G401 (cell line): ENCODE results near the gene KDM4F. TPM values are rescaled to one million over a fixed set of nuclear protein-coding genes. Genes with fewer than 3 reads are reported as not detected.

Experiments used
- DNase-seq: peaks from one replicate; pipeline ENCODE4 v3.0.0-alpha.2; 2015; ENCODE audit warnings: low spot score
- in situ Hi-C: cut with HindIII; loops from 2 replicates; pipeline ENCODE4 v1.10.0; 2016; ENCODE audit warnings: low sequenced_read_pairs, mixed read lengths
- total RNA-seq: library from RNA; depleted of rRNA; stranded (reverse); fragments of >200 nt; shearing (Covaris generic); gene quantifications from 2 replicates; pipeline ENCODE4 v1.2.3, GENCODE V29; 2014

The KDM4F gene
- total RNA-seq, 1 experiment from 2014 or later: not detected

DNA sequence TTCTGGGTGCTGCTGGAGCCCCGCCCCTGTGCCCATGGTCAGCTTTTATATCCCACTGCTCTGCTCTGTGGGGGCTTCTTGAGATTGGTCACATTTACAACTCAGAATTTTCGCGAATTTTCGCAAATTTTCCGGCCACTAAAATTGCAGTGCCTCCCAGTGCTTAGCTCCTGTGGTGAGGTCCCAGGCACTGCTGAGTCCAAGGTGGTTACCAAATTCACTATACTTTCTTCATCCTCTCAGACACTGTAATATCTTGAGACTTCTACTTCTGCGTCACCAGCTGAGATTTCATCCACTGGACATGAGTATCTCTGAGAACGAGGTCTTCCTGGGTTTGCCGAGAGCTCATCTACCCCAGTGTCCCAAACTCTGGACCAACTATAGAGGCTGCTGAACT is 8.7 kb downstream of the KDM4F start:
- DNase-seq: no peak
- in situ Hi-C loops: no loop called here

GRCh38 chr11:95058621-95059020 is 9.4 kb downstream of the KDM4F start:
- no peak for DNase-seq
- in situ Hi-C loops: no loop called here

- DNase-seq: no peak
- in situ Hi-C loops: no loop called here
Observed at GRCh38 chr11:95059046-95059445, 9.8 kb downstream of the KDM4F start.

DNA sequence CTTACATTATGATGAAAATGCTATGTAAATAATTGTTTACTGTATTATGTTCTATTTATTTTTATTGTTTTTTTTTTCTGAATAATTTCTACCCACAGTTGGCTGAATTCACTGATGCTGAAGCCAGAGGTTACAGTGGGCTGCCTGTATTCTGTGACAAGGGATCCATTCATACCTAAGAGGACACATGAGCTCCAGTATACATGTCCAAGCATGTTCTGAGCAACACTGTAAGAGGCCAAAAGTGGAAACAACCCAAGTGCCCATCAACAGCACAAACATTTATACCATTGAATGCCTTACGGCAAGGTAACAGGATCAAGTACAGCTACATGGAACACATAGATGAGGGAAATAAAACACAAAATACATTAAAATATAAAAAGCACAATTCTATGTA is 16.1 kb downstream of the KDM4F start:
- no peak for DNase-seq
- in situ Hi-C loops: no loop called here

DNA sequence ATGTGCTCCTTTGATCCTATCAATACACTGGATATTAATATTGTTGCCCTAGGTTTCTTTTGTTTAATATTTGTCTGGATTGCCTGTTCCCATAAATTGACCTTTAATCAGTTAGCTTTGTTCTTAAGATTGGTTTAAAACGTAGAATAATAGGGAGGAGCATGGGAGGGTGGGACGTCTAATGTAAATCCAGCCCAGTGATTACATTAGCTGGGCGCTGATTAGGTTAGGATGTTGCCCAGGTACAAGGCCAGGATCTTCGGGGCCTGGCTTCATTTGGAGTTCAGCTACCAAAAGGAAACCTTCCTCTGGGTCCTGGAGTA is 17.5 kb downstream of the KDM4F start, which contains the start of gene SRSF8:
Gene SRSF8, plus strand, starts transcription at position 204 of the 323 bp plus-strand sequence. CDS start 308 bp downstream, outside the sequence.
- in situ Hi-C loops: no loop called here
- no peak for DNase-seq

- peak; percentile 76 for DNase-seq
- in situ Hi-C loops: no loop called here
Observed at GRCh38 chr11:95067039-95067840, 18.0 kb downstream of the KDM4F start.

GRCh38 chr11:95067841-95068219 is 18.6 kb downstream of the KDM4F start:
- in situ Hi-C loops: no loop called here
- no peak for DNase-seq

- in situ Hi-C loops: no loop called here
- DNase-seq: peak; percentile 97
Observed at GRCh38 chr11:95068549-95068948, 19.3 kb downstream of the KDM4F start.

- in situ Hi-C loops: no loop called here
- DNase-seq: no peak
Observed at GRCh38 chr11:95070471-95070870, 21.2 kb downstream of the KDM4F start.

GRCh38 chr11:95072948-95073347 is 23.7 kb downstream of the KDM4F start:
- in situ Hi-C loops: no loop called here
- DNase-seq: no peak

DNA sequence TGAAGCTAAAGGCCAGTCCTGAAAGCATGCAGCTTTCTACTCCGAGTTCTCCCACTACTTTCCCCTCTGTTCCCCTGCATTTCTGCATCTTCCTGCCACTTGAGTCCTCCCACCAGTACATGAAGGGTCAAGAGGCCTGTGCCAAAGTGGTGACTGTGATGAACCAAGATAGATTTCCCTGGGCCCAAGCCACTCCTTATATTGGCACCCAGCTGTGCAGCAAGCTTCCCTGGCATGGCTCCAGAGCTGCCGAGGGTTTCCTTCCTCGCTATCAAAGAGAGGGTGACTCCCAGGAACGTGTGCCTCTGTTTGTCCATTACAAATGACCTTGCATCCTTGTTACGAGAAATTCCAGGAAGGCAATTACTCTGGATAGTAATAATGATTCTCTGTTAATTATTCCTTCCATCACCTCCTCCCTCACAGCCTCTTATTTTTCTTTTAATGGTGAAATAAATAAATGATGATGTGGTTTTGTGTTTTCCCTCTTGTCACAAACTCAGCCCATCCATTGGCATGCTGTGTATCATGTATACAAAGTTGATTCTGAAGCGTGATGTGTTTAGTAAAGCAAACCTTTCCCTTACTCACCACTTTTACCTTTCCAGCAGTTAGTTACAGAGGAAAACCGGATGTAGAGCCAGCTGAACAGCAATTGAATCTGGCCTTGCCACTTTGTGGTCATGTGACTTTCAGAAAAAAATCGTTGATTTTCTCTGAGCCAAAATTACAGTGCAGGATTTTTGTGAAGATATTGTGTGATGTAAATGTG is 25.8 kb downstream of the KDM4F start:
- no peak for DNase-seq
- in situ Hi-C loops: no loop called here

- DNase-seq: no peak
- in situ Hi-C loops: no loop called here
Observed at GRCh38 chr11:95076416-95076815, 27.2 kb downstream of the KDM4F start.

DNA sequence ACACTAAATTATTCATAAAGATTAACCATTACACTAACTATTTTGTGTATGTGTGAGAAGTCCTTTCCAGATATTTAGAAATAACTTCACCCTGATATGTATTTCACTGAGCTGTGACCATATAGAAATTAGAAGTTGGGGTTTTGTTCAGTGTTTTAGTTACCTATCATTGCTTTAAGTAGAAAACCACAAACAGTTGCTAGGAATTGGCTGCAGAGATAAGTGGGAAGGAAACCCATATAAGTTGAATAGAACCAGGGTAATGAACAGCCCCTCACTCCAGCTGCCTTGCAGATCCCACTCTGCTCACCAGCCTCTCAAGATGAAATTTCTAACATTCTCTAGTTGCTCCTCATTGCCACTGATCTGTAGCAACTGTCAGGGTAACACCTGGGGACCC is 27.8 kb downstream of the KDM4F start:
- no peak for DNase-seq
- in situ Hi-C loops: no loop called here

- DNase-seq: no peak
- in situ Hi-C loops: no loop called here
Observed at GRCh38 chr11:95078526-95078925, 29.3 kb downstream of the KDM4F start.

DNA sequence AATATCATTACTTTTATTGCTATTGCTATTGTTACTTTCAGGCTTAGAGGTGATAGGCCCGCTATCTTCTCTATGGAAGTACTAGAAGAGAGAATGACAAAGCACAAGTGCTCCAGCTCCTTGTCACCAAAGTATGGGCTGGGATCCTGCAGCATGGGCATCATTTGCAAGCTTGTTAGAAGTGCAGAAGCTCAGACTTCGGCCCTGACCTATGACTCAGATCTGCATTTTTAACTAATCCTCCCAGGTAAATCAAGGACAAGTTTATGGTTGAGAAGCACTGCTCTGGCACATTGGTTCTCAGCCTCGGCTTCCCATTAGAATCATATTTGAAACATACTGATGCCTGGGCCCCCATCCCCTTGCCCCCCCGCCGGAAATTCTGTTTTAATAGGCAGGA is 31.8 kb downstream of the KDM4F start:
- DNase-seq: no peak
- in situ Hi-C loops: no loop called here

DNA sequence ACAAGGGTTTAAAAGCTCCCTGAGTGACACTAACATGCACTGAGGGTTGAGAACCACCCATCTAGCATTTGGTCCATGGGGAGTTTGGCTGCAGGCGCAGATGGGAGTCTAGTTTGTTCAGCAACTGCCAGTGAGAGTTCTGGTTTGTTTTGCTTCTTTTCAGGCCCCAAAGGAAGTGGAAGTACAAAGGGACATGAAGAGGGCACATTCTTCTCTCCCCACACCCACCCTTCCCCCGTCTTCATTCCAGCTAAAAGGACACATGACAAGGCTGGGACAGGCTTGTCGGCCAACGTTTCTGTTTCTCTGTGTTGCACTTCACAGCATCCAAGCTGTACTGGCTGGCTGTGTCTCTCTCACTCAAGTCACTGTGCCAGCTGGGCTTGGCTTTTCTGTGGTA is 32.2 kb downstream of the KDM4F start:
- DNase-seq: peak; percentile 34
- in situ Hi-C loops: no loop called here

GRCh38 chr11:95082576-95083001 is 33.4 kb downstream of the KDM4F start:
- in situ Hi-C loops: no loop called here
- no peak for DNase-seq

DNA sequence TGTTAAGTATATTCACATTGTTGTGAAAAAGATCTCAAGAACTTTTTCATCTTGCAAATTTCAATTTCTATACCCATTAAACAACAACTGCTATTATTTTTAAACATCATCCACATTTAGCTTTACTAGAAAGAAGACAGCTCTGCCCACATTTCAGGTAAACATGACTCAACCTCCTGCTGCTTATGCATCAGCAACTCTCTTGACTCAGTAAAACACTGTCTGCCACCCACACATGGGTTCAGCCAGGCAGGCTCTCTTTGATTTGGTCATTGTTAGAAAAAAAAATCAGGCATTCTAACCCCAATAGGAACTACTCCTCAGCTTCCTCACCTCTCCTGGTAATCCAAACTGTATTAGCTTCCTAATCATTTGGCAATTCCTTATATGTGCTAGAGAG is 35.3 kb downstream of the KDM4F start:
- DNase-seq: no peak
- in situ Hi-C loops: no loop called here

GRCh38 chr11:95085117-95085816 is 36.0 kb downstream of the KDM4F start:
- no peak for DNase-seq
- in situ Hi-C loops: no loop called here

- DNase-seq: no peak
- in situ Hi-C loops: no loop called here
Observed at GRCh38 chr11:95086151-95086550, 36.9 kb downstream of the KDM4F start.
